Upper lobe of left lung (tissue), 6 donors: ENCODE measurements around the gene GLP1R. TPM values are rescaled to one million over a fixed set of nuclear protein-coding genes. Genes with fewer than 3 reads are reported as not detected.

Experiments used
- ATAC-seq, 2 donors: fragments of 200-7000 bp; cut with Tn5 transposase; one replicate each; pipeline ENCODE4 v1.9.1; 2022; ENCODE audit warnings: mild to moderate bottlenecking in 2 of 2, moderate library complexity in 2 of 2; ENCODE audit not compliant: low FRiP score in 2 of 2
- DNase-seq, 2 donors: peaks; one replicate each; pipeline ENCODE4 v3.0.0-alpha.2; 2019 to 2020
- H3K27ac ChIP-seq, 4 donors: fragments of 200-600 bp; sonication (generic); one replicate each; pipeline ENCODE4 v1.5.1; 2016 to 2019
- H3K27me3 ChIP-seq, 4 donors: fragments of 200-600 bp; sonication (generic); one replicate each; pipeline ENCODE4 v1.5.1; 2017 to 2019
- H3K36me3 ChIP-seq, 4 donors: fragments of 200-600 bp; sonication (generic); one replicate each; pipeline ENCODE4 v1.5.1; 2016 to 2019
- H3K4me1 ChIP-seq, 4 donors: fragments of 200-600 bp; sonication (generic); one replicate each; pipeline ENCODE4 v1.5.1; 2018 to 2019
- H3K4me3 ChIP-seq, 4 donors: fragments of 200-600 bp; sonication (generic); one replicate each; pipeline ENCODE4 v1.5.1; 2017 to 2019; ENCODE audit warnings: mild to moderate bottlenecking in 2 of 4, moderate library complexity in 1 of 4
- H3K9me3 ChIP-seq, 4 donors: fragments of 200-600 bp; sonication (generic); one replicate each; pipeline ENCODE4 v1.5.1; 2018 to 2019
- EP300 ChIP-seq, 4 donors: sonication (generic); formaldehyde crosslinking; IDR thresholded peaks; one replicate each; pipeline ENCODE4 v1.5.1; 2017; ENCODE audit warnings: antibody characterized with exemption in 4 of 4, control low read depth in 2 of 4
- POLR2A ChIP-seq, 4 donors: fragments of 450-650 bp; IDR thresholded peaks; one replicate each; pipeline ENCODE4 v1.5.1; 2016 to 2017; ENCODE audit warnings: antibody characterized with exemption in 4 of 4, mild to moderate bottlenecking in 2 of 4
- POLR2AphosphoS5 ChIP-seq, 2 donors: sonication (generic); formaldehyde crosslinking; IDR thresholded peaks; one replicate each; pipeline ENCODE4 v1.5.1; 2017; ENCODE audit warnings: antibody characterized with exemption in 2 of 2
- WGBS, 2 donors: methylation state at CpG; one replicate each; pipeline ENCODE4 v1.1.5; 2017 to 2018; 5-methylcytosine and 5-hydroxymethylcytosine counted together
- total RNA-seq, 6 donors: library from RNA; depleted of rRNA in 4 of 6; stranded (reverse); fragments of >200 nt in 4 of 6; gene quantifications; one replicate each; pipeline versions ENCODE4 v1.1.0 to v1.2.1, GENCODE V29; 2016 to 2021
- TF ChIP-seq, protein P1 (sequence below), 6 experiments: fragments of 450-650 bp in 4 of 6; fragments of 200-600 bp in 2 of 6; sonication (generic) in 2 of 6; IDR thresholded peaks; one replicate each; pipeline ENCODE4 v1.5.1; 2016 to 2019; ENCODE audit warnings: antibody characterized with exemption in 6 of 6
- donor health status: DM: no; HTN: no; CAD: no; lungs with moderate emphysema.
- donor health status: DM: no; HTN: yes; CAD: no; lungs with severe emphysema.

Gene GLP1R
- total RNA-seq, 6 donors from 2014 or later = 0.09 to 0.24 TPM; not detected in 4

DNA sequence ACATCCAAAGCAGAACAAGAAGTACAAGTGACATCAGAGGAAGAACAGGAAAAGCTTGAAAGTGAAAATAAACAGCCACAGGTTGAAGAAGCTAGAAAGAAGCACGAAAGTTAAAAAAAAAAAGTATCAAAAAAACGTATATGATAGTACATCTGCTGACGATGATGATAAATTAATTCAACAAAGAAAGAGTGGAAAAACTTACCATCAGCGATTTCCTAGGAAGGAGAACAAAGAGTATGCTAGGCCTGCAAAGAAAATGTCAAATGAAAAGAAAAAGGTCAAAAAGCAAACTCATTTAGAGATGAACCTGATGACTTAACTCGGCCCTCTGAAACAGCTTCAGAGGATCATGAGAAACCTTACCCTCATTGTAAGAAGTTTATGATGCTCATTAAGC is 62.7 kb downstream of the GLP1R start:
- Histone ChIP-seq H3K27me3 (no peaks in the 10 kb centered on the region), H3K9me3 (no peaks in the 10 kb centered on the region), H3K4me3 (no peak overlapping the region), H3K4me1 (peaks cover 15 to 22% (median 17%) of the 10 kb centered on the region in 4 donors), H3K36me3 (peaks cover 0 to 23% (median 4%) of the 10 kb centered on the region in 4 donors), H3K27ac (no peak overlapping the region)
- no peak for TF ChIP-seq POLR2A (IDR thresholded peaks at IDR 0.05)
- TF ChIP-seq EP300 (IDR thresholded peaks at IDR 0.05) = no peak
- no peak for TF ChIP-seq POLR2AphosphoS5 (IDR thresholded peaks at IDR 0.05)
- TF ChIP-seq, protein P1, sequence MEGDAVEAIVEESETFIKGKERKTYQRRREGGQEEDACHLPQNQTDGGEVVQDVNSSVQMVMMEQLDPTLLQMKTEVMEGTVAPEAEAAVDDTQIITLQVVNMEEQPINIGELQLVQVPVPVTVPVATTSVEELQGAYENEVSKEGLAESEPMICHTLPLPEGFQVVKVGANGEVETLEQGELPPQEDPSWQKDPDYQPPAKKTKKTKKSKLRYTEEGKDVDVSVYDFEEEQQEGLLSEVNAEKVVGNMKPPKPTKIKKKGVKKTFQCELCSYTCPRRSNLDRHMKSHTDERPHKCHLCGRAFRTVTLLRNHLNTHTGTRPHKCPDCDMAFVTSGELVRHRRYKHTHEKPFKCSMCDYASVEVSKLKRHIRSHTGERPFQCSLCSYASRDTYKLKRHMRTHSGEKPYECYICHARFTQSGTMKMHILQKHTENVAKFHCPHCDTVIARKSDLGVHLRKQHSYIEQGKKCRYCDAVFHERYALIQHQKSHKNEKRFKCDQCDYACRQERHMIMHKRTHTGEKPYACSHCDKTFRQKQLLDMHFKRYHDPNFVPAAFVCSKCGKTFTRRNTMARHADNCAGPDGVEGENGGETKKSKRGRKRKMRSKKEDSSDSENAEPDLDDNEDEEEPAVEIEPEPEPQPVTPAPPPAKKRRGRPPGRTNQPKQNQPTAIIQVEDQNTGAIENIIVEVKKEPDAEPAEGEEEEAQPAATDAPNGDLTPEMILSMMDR (IDR thresholded peaks at IDR 0.05) = no peak
- DNase-seq = no peak
- ATAC-seq = no peak
- WGBS, 2 donors = 80 to 85% methylated on average over 5 of the region's 5 CpGs

DNA sequence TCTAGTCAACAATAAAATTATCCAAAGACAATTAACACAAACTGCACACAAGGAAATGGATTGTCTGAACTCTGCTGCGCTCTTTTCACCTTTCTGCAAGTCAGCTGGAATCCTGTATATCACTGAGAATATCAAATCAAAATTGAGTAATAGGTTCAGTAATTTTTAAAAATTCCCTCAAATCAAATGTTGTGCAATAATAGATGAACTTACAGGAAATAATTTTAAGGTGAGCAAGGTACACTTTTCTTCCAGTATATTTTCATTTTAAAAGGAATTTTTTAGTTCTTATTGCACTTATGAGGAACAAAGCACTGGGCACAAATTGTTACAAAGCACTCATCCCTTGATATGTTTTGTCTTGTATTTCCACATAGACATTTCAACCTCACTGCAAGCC is 65.2 kb downstream of the GLP1R start:
- no peak for ATAC-seq
- no peak for DNase-seq
- 96 to 100% methylated on average over 1 of the region's 1 CpG for WGBS, 2 donors
- peaks cover 0 to 22% (median 4%) of the 10 kb centered on the region in 4 donors for H3K36me3 ChIP-seq
- peak overlapping the region in 1 of 4 donors; percentile 93 for H3K27ac ChIP-seq
- H3K4me3 ChIP-seq = peak overlapping the region in 3 of 4 donors; percentile 58 to 77 (median 77)
- TF ChIP-seq POLR2AphosphoS5 (IDR thresholded peaks at IDR 0.05) = no peak
- TF ChIP-seq POLR2A (IDR thresholded peaks at IDR 0.05) = no peak
- TF ChIP-seq, protein P1 (IDR thresholded peaks at IDR 0.05) = no peak
- no peak for TF ChIP-seq EP300 (IDR thresholded peaks at IDR 0.05)
- H3K4me1 ChIP-seq = peaks cover 11 to 22% (median 16%) of the 10 kb centered on the region in 4 donors
- H3K27me3 ChIP-seq = no peaks in the 10 kb centered on the region
- no peaks in the 10 kb centered on the region for H3K9me3 ChIP-seq

DNA sequence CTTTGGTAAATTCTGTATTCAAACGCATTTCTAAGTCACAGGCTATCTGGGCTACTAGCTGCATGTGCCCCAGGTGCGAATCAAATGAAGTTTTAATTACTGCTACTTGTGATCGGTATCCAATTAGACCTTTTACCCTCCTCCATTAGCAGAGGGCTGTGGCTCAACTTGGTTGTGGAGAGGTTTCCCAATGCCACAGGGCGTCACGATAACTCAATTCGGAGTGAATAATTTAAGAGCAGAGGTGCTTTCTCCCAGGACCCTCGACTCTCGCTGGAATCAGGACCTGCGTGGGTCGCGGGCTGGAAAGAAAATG is 65.8 kb downstream of the GLP1R start:
- Histone ChIP-seq H3K36me3 (peaks cover 0 to 17% (median 4%) of the 10 kb centered on the region in 4 donors), H3K27me3 (no peaks in the 10 kb centered on the region), H3K4me1 (peaks cover 11 to 22% (median 16%) of the 10 kb centered on the region in 4 donors), H3K9me3 (no peaks in the 10 kb centered on the region), H3K4me3 (peak overlapping the region; percentile 34 to 77 (median 68)), H3K27ac (peak overlapping the region; percentile 92 to 97 (median 94))
- DNase-seq (no peak), ATAC-seq (peak; percentile 15 to 23)
- TF ChIP-seq, protein P1 (IDR thresholded peaks at IDR 0.05) = no peak
- 1 to 7% methylated on average over 2 to 10 of the region's 11 CpGs for WGBS, 2 donors

DNA sequence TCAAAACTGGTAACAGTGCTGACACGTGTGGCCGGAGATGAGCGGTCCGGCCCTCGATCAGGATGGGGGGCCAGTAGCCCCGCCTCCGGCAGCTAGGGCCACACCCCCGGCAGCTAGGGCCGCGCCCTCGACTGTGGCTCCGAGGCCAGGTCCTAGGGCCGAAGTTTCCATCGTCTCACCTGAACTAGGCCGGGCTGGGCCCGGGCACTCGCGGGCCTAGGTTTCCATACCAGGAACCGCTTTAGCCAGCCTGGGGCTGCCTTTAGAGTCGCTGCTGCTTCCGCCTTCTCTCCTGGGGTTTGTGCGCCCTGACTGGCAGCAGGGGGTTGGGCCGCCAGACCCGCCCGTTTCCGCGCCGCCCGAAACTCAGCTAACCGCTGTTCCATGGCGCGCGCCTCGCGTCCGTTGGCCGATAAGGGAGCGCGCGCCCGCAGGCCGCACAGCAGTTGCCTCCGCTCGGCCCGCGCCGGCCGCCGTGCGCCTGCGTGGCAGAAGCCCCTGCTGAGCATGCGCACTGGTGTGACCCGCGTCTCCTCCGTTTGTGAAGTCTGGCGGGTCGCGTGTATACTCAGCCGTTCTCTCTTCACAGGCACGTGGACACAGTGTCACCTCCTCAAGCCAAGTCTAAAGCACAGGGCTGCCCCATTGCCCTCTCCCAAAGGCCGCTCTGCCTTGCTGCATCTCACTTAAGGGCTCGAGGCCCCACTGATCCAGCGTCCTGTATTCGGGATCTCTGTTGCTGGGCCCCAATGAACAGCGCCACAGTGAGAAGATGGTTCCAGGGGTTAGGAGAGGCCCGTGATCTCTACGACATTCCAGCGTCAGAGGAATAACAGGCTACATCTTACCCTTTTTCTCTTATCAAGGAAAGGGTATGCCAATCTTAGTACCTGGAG is 66.4 kb downstream of the GLP1R start, which contains the start of gene SAYSD1:
Gene SAYSD1 (minus strand): TSS at position 483 of the 896 bp plus-strand sequence. CDS start 97 bp downstream, at position 386.
- H3K27me3 ChIP-seq = no peaks in the 10 kb centered on the region
- 2 to 4% methylated on average over 12 to 20 of the region's 68 CpGs for WGBS, 2 donors
- TF ChIP-seq, protein P1 (IDR thresholded peaks at IDR 0.05) = peak in 1 of 6 experiments; percentile 29
- TF ChIP-seq POLR2A (IDR thresholded peaks at IDR 0.05) = peak in 3 of 4 donors; percentile 64 to 90 (median 79)
- TF ChIP-seq POLR2AphosphoS5 (IDR thresholded peaks at IDR 0.05) = peak; percentile 53 to 84
- peak in 1 of 4 donors; percentile 18 for TF ChIP-seq EP300 (IDR thresholded peaks at IDR 0.05)
- H3K9me3 ChIP-seq = no peaks in the 10 kb centered on the region
- DNase-seq (peak; percentile 91 to 98), ATAC-seq (peak; percentile 98 to 99)
- peak within 1 kb of the TSS; percentile 34 to 77 (median 68) for H3K4me3 ChIP-seq
- peak within 1 kb of the TSS; percentile 92 to 97 (median 94) for H3K27ac ChIP-seq
- H3K36me3 ChIP-seq = peaks cover 0 to 11% (median 0%) of the 10 kb centered on the region in 4 donors
- H3K4me1 ChIP-seq = peaks cover 11 to 22% (median 16%) of the 10 kb centered on the region in 4 donors
